BE2C (cell line): ENCODE data around the gene MBD3L4.

Experiments used
- DNase-seq: peaks from one replicate; pipeline ENCODE4 v3.0.0-alpha.2; 2020
- H3K27me3 ChIP-seq: fragments of 250-450 bp; sonication (Bioruptor Pico); 2 replicates; pipeline ENCODE4 v1.5.1; 2020; ENCODE audit warnings: mild to moderate bottlenecking
- H3K36me3 ChIP-seq: fragments of 250-450 bp; sonication (Bioruptor Pico); 2 replicates; pipeline ENCODE4 v1.5.1; 2020; ENCODE audit warnings: mild to moderate bottlenecking
- H3K4me1 ChIP-seq: fragments of 250-450 bp; sonication (Bioruptor Pico); 2 replicates; pipeline ENCODE4 v1.5.1; 2020
- H3K4me3 ChIP-seq: 2 replicates; pipeline ENCODE4 v1.5.1; 2011; ENCODE audit warnings: low read depth, low read length
- H3K9me3 ChIP-seq: fragments of 250-450 bp; sonication (Bioruptor Pico); 2 replicates; pipeline ENCODE4 v1.5.1; 2020
- TF ChIP-seq, protein P1 (sequence below): IDR thresholded peaks from 2 replicates; pipeline ENCODE4 v1.5.1; 2012; ENCODE audit warnings: mild to moderate bottlenecking, low read depth, low read length

Gene MBD3L4

DNA sequence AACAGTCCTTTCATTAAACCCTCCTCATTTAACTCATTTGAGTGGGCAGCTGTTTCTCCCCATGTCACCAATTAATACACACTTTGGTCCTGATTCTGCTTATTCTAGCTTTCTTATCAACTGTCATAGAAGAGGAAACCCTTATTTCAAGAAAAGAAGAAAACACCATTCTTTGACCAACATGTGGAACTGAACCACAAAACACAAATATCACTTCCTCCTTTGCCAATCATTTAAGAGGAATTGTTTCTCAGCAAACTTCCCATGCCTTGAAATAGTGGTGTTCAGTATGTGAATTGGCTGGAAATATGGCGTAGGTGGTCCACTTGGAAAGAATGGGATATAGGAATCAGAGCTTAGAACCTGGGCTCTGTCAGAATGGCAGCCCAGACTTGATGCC is 39.2 kb downstream of the MBD3L4 start:
- Histone ChIP-seq H3K36me3 (no peaks in the 10 kb centered on the region), H3K4me1 (no peaks in the 10 kb centered on the region), H3K4me3 (no peak overlapping the region), H3K27me3 (0 out of 2 replicates have a peak, but pooled peaks cover 4% of the 10 kb centered on the region), H3K9me3 (no peaks in the 10 kb centered on the region)
- TF ChIP-seq, protein P1, sequence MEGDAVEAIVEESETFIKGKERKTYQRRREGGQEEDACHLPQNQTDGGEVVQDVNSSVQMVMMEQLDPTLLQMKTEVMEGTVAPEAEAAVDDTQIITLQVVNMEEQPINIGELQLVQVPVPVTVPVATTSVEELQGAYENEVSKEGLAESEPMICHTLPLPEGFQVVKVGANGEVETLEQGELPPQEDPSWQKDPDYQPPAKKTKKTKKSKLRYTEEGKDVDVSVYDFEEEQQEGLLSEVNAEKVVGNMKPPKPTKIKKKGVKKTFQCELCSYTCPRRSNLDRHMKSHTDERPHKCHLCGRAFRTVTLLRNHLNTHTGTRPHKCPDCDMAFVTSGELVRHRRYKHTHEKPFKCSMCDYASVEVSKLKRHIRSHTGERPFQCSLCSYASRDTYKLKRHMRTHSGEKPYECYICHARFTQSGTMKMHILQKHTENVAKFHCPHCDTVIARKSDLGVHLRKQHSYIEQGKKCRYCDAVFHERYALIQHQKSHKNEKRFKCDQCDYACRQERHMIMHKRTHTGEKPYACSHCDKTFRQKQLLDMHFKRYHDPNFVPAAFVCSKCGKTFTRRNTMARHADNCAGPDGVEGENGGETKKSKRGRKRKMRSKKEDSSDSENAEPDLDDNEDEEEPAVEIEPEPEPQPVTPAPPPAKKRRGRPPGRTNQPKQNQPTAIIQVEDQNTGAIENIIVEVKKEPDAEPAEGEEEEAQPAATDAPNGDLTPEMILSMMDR, result no peak
- DNase-seq, result no peak

DNA sequence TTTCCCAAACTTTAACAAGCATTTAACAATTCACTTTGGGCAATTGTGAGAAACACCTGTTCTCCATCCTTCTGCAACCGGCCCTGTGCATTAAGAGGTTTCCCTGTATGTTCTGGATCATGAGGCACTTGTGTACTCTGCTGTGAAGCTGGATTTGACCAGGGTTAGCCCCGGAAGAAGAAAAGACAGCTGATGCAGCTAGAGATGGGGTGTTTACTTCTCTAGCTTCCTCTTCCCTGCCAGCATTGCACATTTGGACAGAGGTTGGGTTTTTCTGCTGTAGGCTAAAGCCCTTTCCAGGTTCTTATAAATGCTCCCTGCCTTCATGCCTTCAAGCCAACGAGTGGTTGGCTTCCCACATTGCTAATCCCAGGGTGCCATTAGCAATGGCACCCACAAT is 39.6 kb downstream of the MBD3L4 start:
- H3K4me1 ChIP-seq, result no peaks in the 10 kb centered on the region
- H3K4me3 ChIP-seq, result no peak overlapping the region
- 0 out of 2 replicates have a peak, but pooled peaks cover 4% of the 10 kb centered on the region for H3K27me3 ChIP-seq
- TF ChIP-seq, protein P1, result no peak
- no peaks in the 10 kb centered on the region for H3K36me3 ChIP-seq
- no peak for DNase-seq
- no peaks in the 10 kb centered on the region for H3K9me3 ChIP-seq

DNA sequence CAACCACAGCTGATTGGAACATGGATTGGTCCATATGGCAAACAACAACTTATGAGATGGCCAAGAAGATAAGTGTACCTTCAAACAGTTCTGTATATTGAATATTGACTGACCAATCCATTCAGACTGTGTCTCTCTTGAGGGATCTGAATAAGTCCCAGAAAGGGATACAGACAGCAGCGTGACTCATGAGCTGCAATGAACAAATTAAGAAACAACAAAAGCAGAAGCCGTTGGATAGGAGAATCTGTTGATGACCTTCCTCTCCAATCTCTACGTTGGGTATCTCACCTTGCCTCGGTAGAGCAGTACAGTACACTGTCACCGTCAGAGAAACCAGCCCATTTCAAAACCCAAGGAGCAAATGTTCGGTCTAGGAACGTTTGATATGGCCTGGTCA is 40.0 kb downstream of the MBD3L4 start:
- Histone ChIP-seq H3K27me3 (0 out of 2 replicates have a peak, but pooled peaks cover 4% of the 10 kb centered on the region), H3K36me3 (no peaks in the 10 kb centered on the region), H3K4me1 (no peaks in the 10 kb centered on the region), H3K4me3 (no peak overlapping the region), H3K9me3 (no peaks in the 10 kb centered on the region)
- DNase-seq, result no peak
- TF ChIP-seq, protein P1, result no peak

DNA sequence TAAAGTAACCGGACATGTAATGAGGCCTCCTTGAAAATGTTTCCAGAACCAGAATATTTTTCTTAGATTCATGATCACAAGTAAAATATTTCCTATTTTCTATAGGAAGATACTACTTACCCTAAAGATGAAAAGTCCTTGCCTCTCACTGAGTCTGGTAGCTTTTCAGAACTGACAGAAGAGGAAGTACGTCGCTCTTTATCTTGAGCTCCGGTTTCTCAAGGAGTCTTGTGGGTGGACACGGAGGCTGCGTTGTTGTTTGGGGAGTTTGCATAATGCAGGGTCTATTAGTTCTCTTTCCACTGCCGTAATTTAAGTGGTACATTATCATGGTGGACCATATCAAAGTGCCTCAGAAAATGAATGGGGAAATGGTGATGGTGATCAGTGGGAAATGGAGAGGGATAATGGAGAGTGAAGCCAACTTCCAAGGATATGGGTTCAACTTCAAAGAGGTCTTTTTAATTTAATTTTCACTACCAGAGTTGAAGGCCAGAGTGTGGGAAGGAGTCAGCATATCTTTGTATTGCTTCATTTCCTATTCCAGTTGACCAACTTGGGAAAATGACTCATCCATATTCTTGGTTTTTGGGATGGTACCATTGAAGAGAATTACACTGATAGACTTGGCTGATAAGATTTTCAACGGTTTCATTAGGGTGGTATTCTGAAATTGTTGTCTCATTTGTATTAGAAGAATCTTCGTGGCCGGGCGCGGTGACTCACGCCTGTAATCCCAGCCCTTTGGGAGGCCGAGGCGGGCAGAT is 42.1 kb downstream of the MBD3L4 start:
- H3K4me3 ChIP-seq, result no peak overlapping the region
- no peak for DNase-seq
- TF ChIP-seq, protein P1, result no peak

DNA sequence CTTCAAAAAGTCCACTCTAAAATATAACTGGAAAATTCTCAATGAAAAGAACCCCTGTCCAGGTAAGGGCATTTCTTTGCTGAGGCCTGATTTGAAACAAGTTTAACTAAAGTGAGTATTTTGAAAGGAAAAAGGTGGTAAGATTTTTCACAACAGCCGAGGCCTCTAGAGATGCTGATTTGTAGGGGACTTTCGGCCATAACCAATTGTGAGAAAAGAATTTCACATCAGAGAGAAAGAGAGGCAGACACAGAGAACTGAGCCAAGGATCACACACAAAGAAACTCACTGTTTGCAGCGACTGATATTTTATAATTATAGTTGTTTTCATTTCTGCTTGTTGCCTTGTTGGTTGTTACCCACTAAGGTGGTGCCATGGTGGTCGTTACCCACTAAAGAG is 43.2 kb downstream of the MBD3L4 start:
- Histone ChIP-seq H3K4me3 (no peak overlapping the region), H3K36me3 (no peaks in the 10 kb centered on the region), H3K9me3 (no peaks in the 10 kb centered on the region), H3K4me1 (no peaks in the 10 kb centered on the region), H3K27me3 (0 out of 2 replicates have a peak, but pooled peaks cover 4% of the 10 kb centered on the region)
- TF ChIP-seq, protein P1, result no peak
- no peak for DNase-seq

More for the DNA sequence above, 42.1 kb downstream of the MBD3L4 start:
- H3K9me3 ChIP-seq, result no peaks in the 10 kb centered on the region
- H3K27me3 ChIP-seq, result 0 out of 2 replicates have a peak, but pooled peaks cover 4% of the 10 kb centered on the region
- no peaks in the 10 kb centered on the region for H3K36me3 ChIP-seq
- no peaks in the 10 kb centered on the region for H3K4me1 ChIP-seq

GRCh38 chr19:6995054-6995453 is 44.9 kb downstream of the MBD3L4 start:
- H3K4me1 ChIP-seq, result no peaks in the 10 kb centered on the region
- H3K27me3 ChIP-seq, result 0 out of 2 replicates have a peak, but pooled peaks cover 4% of the 10 kb centered on the region
- TF ChIP-seq, protein P1, result no peak
- DNase-seq, result no peak
- H3K9me3 ChIP-seq, result no peaks in the 10 kb centered on the region
- H3K4me3 ChIP-seq, result no peak overlapping the region
- H3K36me3 ChIP-seq, result no peaks in the 10 kb centered on the region
